Prostate gland (tissue), 2 donors: ENCODE results near the gene ERN2.

Source experiments
- CTCF ChIP-seq, 4 experiments: fragments of 200-600 bp in 2 of 4; fragments of 450-650 bp in 2 of 4; sonication (generic) in 2 of 4; IDR thresholded peaks; 1 replicate in 3 of 4; 2 replicates in 1 of 4; pipeline ENCODE4 v1.5.1; 2016 to 2019; ENCODE audit warnings: antibody characterized with exemption in 4 of 4, mild to moderate bottlenecking in 2 of 4, moderate library complexity in 2 of 4
- POLR2AphosphoS5 ChIP-seq: sonication (generic); formaldehyde crosslinking; IDR thresholded peaks from one replicate; pipeline ENCODE4 v1.6.1; 2017; ENCODE audit warnings: antibody characterized with exemption

GRCh38 chr16:23706439-23706838, 6.6 kb downstream of the ERN2 start:
- no peak for TF ChIP-seq POLR2AphosphoS5
- no peak for TF ChIP-seq CTCF (IDR thresholded peaks at IDR 0.05)
